Liver (tissue), 9 donors: ENCODE data around the gene OPRL1. TPM values are rescaled to one million over a fixed set of nuclear protein-coding genes. Genes with fewer than 3 reads are reported as not detected.
"Not testable (repeated sequence)": the region's sequence is repeated elsewhere in the genome, so short reads cannot be mapped to it uniquely, and the experiment has no call there.

ENCODE experiments used
- DNase-seq: peaks from one replicate; pipeline ENCODE4 v3.0.0-alpha.2; 2017; ENCODE audit warnings: low spot score
- H3K27ac ChIP-seq, 2 donors: one replicate each; pipeline ENCODE4 v1.7.0; 2013; ENCODE audit warnings: inconsistent platforms in 2 of 2, low read length in 2 of 2, control low read depth in 1 of 2, low read depth in 1 of 2, mild to moderate bottlenecking in 1 of 2
- H3K27me3 ChIP-seq, 4 donors: one replicate each; pipeline versions ENCODE4 v1.6.1 to v1.7.0; 2013; ENCODE audit warnings: low read length in 3 of 4, inconsistent platforms in 1 of 4, mild to moderate bottlenecking in 1 of 4, moderate library complexity in 1 of 4; ENCODE audit not compliant: control insufficient read depth in 4 of 4, insufficient read depth in 4 of 4
- H3K36me3 ChIP-seq, 4 donors: one replicate each; pipeline versions ENCODE4 v1.6.1 to v1.7.0; 2013; ENCODE audit warnings: low read length in 3 of 4, mild to moderate bottlenecking in 3 of 4, low read depth in 1 of 4, moderate library complexity in 1 of 4; ENCODE audit not compliant: control insufficient read depth in 4 of 4, insufficient read depth in 3 of 4
- H3K4me1 ChIP-seq, 4 donors: one replicate each; pipeline versions ENCODE4 v1.6.1 to v1.7.0; 2013; ENCODE audit warnings: low read length in 3 of 4, mild to moderate bottlenecking in 3 of 4, moderate library complexity in 1 of 4; ENCODE audit not compliant: control insufficient read depth in 4 of 4, insufficient read depth in 4 of 4
- H3K4me3 ChIP-seq, 3 donors: one replicate each; pipeline versions ENCODE4 v1.6.1 to v1.7.0; 2013; ENCODE audit warnings: low read length in 3 of 3, control low read depth in 1 of 3, low read depth in 1 of 3, mild to moderate bottlenecking in 1 of 3
- H3K9ac ChIP-seq, 2 donors: one replicate each; pipeline ENCODE4 v1.7.0; 2013; ENCODE audit warnings: low read length in 2 of 2, mild to moderate bottlenecking in 2 of 2, moderate library complexity in 2 of 2, control low read depth in 1 of 2, low read depth in 1 of 2
- H3K9me3 ChIP-seq, 4 donors: one replicate each; pipeline versions ENCODE4 v1.6.1 to v1.7.0; 2013; ENCODE audit warnings: low read length in 3 of 4; ENCODE audit not compliant: control insufficient read depth in 4 of 4
- CTCF ChIP-seq: fragments of 150-350 bp; IDR thresholded peaks from 2 replicates; pipeline ENCODE4 v1.5.1; 2017; ENCODE audit warnings: improper control_type of control experiment, low read depth, low read length; ENCODE audit not compliant: missing input control
- EGR1 ChIP-seq, 2 donors: IDR thresholded peaks; 2 replicates each; pipeline ENCODE4 v1.6.1; 2016 to 2018; ENCODE audit warnings: antibody characterized with exemption in 2 of 2, low read depth in 2 of 2
- FOXA2 ChIP-seq: IDR thresholded peaks from 2 replicates; pipeline ENCODE4 v1.6.1; 2016; ENCODE audit warnings: antibody characterized with exemption
- MAX ChIP-seq: IDR thresholded peaks from 2 replicates; pipeline ENCODE4 v1.6.1; 2016; ENCODE audit warnings: antibody characterized with exemption
- NR2F2 ChIP-seq: IDR thresholded peaks from 2 replicates; pipeline ENCODE4 v1.6.1; 2016; ENCODE audit warnings: antibody characterized with exemption
- REST ChIP-seq: IDR thresholded peaks from 2 replicates; pipeline ENCODE4 v1.6.1; 2016; ENCODE audit warnings: antibody characterized with exemption, mild to moderate bottlenecking
- YY1 ChIP-seq: IDR thresholded peaks from 2 replicates; pipeline ENCODE4 v1.6.1; 2016; ENCODE audit warnings: antibody characterized with exemption, mild to moderate bottlenecking
- ZBTB33 ChIP-seq: IDR thresholded peaks from 2 replicates; pipeline ENCODE4 v1.6.1; 2016; ENCODE audit warnings: antibody characterized with exemption
- WGBS: extraction: QIAGEN DNeasy Blood & Tissue Kit; methylation state at CpG from one replicate; pipeline ENCODE4 v1.1.7; 2013; 5-methylcytosine and 5-hydroxymethylcytosine counted together
- polyA plus RNA-seq, 2 donors: library from polyadenylated mRNA; stranded (reverse) in 1 of 2; unstranded in 1 of 2; fragments of 200-250 nt in 1 of 2; fragments of >200 nt in 1 of 2; fragmentation: Nextera tagmentation in 1 of 2; extraction: Ambion mirVana in 1 of 2; gene quantifications; one replicate each; pipeline versions ENCODE4 v1.2.1 to v1.2.3, GENCODE V29; 2013 to 2015
- total RNA-seq, 2 donors: library from RNA; depleted of rRNA; stranded (reverse); fragments of >200 nt; gene quantifications; one replicate each; pipeline ENCODE4 v1.2.3, GENCODE V29; 2014
- donor health status: healthy.
- donor health status: healthy.
- donor health status: healthy.
- donor health status: healthy.
- donor health status: healthy.

OPRL1 gene
- total and polyA plus RNA-seq, 4 donors: 0.04 to 0.79 (median 0.35) TPM

- DNase-seq: no peak
These were observed 41.7 kb downstream of the OPRL1 start for GRCh38 chr20:64121586-64121985.

GRCh38 chr20:64122927-64123326 lies 43.0 kb downstream of the OPRL1 start:
- not testable (repeated sequence) for H3K9ac ChIP-seq, H3K36me3 ChIP-seq, H3K4me1 ChIP-seq, H3K27me3 ChIP-seq, H3K9me3 ChIP-seq, H3K27ac ChIP-seq, H3K4me3 ChIP-seq, DNase-seq
- WGBS: 78% methylated on average over 11 of the region's 11 CpGs

More at GRCh38 chr20:64121586-64121985, 41.7 kb downstream of the OPRL1 start:
- Histone ChIP-seq H3K9ac (no peak overlapping the region), H3K4me3 (no peak overlapping the region), H3K27ac (no peak overlapping the region), H3K4me1 (peaks cover 0 to 4% (median under 1%) of the 10 kb centered on the region in 4 donors), H3K36me3 (no peaks in the 10 kb centered on the region), H3K27me3 (peaks cover 0 to 3% (median 1%) of the 10 kb centered on the region in 4 donors), H3K9me3 (no peaks in the 10 kb centered on the region)
- 77% methylated on average over 12 of the region's 12 CpGs for WGBS
- no peak for TF ChIP-seq NR2F2
- no peak for TF ChIP-seq CTCF

- not testable (repeated sequence) for H3K9ac ChIP-seq, H3K4me1 ChIP-seq, H3K27ac ChIP-seq, H3K9me3 ChIP-seq, H3K36me3 ChIP-seq, DNase-seq, H3K4me3 ChIP-seq, H3K27me3 ChIP-seq
- WGBS: 79% methylated on average over 11 of the region's 11 CpGs
These were observed 43.6 kb downstream of the OPRL1 start for GRCh38 chr20:64123517-64123916.

- 82% methylated on average over 11 of the region's 11 CpGs for WGBS
- no peak for DNase-seq
- no peak for TF ChIP-seq ZBTB33
- TF ChIP-seq YY1: no peak
- no peak for TF ChIP-seq REST
- no peak for TF ChIP-seq EGR1 (IDR thresholded peaks at IDR 0.05; ENCODE audit: low read depth in 2 of 2)
- TF ChIP-seq FOXA2: no peak
- TF ChIP-seq MAX: no peak
- no peak for TF ChIP-seq NR2F2
These were observed 49.4 kb downstream of the OPRL1 start for GRCh38 chr20:64129146-64129782.

More at GRCh38 chr20:64129146-64129782, 49.4 kb downstream of the OPRL1 start:
- H3K27ac ChIP-seq: no peak overlapping the region
- H3K9ac ChIP-seq: no peak overlapping the region
- no peaks in the 10 kb centered on the region for H3K27me3 ChIP-seq
- no peaks in the 10 kb centered on the region for H3K9me3 ChIP-seq
- no peaks in the 10 kb centered on the region for H3K4me1 ChIP-seq
- H3K36me3 ChIP-seq: no peaks in the 10 kb centered on the region
- H3K4me3 ChIP-seq: no peak overlapping the region
